GM18511 (cell line): ENCODE data around the gene HRH1.

Source experiments
- ATAC-seq: cut with Tn5 transposase; IDR thresholded peaks from one replicate; pipeline ENCODE4 v1.9.1; 2021; ENCODE audit warnings: mild to moderate bottlenecking, moderate library complexity; ENCODE audit not compliant: unreplicated experiment

HRH1 gene

DNA sequence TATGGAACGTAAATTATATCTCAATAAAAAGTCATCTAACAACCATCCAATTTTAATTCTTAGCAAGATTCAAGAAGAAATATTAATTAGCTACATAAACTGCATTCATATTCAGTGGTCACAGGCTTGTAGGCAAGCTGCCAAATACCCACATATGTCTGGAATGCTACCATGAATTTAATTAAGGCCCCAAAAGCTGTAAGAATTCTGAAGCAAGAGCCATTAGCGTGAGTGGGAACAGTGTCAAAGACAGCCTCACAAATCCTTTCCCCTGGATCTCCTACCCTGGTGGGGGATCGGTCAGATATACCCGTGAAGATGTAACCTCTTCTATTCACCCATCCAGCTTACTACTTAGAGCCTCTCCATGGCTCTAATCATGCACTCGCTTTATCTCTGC, 157.9 kb downstream of the HRH1 start:
- ATAC-seq = no peak
